Neural progenitor cell (in vitro differentiated cells): ENCODE measurements around the gene DAPK3.
"Not testable (repeated sequence)": the region's sequence is repeated elsewhere in the genome, so short reads cannot be mapped to it uniquely, and the experiment has no call there.

Experiments used
- CTCF ChIP-seq: fragments of 200-600 bp; sonication (generic); IDR thresholded peaks from 2 replicates; pipeline ENCODE4 v1.5.1; 2017; ENCODE audit warnings: antibody characterized with exemption, mild to moderate bottlenecking
- EZH2 ChIP-seq: fragments of 200-600 bp; sonication (generic); IDR thresholded peaks from 2 replicates; pipeline ENCODE4 v1.6.1; 2017; ENCODE audit warnings: antibody characterized with exemption, mild to moderate bottlenecking, moderate library complexity
- EZH2phosphoT487 ChIP-seq: fragments of 200-600 bp; sonication (generic); IDR thresholded peaks from 2 replicates; pipeline ENCODE4 v1.6.1; 2017; ENCODE audit warnings: antibody characterized with exemption

- TF ChIP-seq CTCF, EZH2, EZH2phosphoT487: not testable (repeated sequence)
These were observed 34.5 kb upstream of the DAPK3 start for GRCh38 chr19:4005436-4005835.
